Measurements from ENCODE around the gene SRRM1. TPM values are rescaled to one million over a fixed set of nuclear protein-coding genes. Genes with fewer than 3 reads are reported as not detected.

Gene SRRM1
- total RNA-seq, 4 donors from 2014 or later: 103 to 121 (median 113) TPM

- no peak for TF ChIP-seq CTCF (IDR thresholded peaks at IDR 0.05; ENCODE audit: low read depth)
Observed at GRCh38 chr1:24659993-24660665, 17.0 kb downstream of the SRRM1 start.

GRCh38 chr1:24664507-24665033 lies 21.5 kb downstream of the SRRM1 start:
- no peak for TF ChIP-seq CTCF (IDR thresholded peaks at IDR 0.05; ENCODE audit: low read depth)

GRCh38 chr1:24666794-24667193 lies 23.7 kb downstream of the SRRM1 start:
- no peak for TF ChIP-seq CTCF (IDR thresholded peaks at IDR 0.05; ENCODE audit: low read depth)

- no peak for TF ChIP-seq CTCF (IDR thresholded peaks at IDR 0.05; ENCODE audit: low read depth)
Observed at GRCh38 chr1:24673341-24673740, 30.2 kb downstream of the SRRM1 start.

GRCh38 chr1:24679725-24680124 lies 36.6 kb downstream of the SRRM1 start:
- no peak for TF ChIP-seq CTCF (IDR thresholded peaks at IDR 0.05; ENCODE audit: low read depth)

- TF ChIP-seq CTCF (IDR thresholded peaks at IDR 0.05; ENCODE audit: low read depth): no peak
Observed at GRCh38 chr1:24683713-24684162, 40.6 kb downstream of the SRRM1 start.

GRCh38 chr1:24688033-24688432 lies 44.9 kb downstream of the SRRM1 start:
- TF ChIP-seq CTCF (IDR thresholded peaks at IDR 0.05; ENCODE audit: low read depth): no peak
